HL-60/S4 (cell line): Measurements from ENCODE around the gene SIMC1.
"Not testable (repeated sequence)": the region's sequence is repeated elsewhere in the genome, so short reads cannot be mapped to it uniquely, and the experiment has no call there.

Experiments
- in situ Hi-C: fragments of 300-500 bp; cut with MboI; formaldehyde crosslinking; loops from 2 replicates; pipeline ENCODE4 v1.14.3; 2022; ENCODE audit warnings: low sequenced_read_pairs

Gene SIMC1

DNA sequence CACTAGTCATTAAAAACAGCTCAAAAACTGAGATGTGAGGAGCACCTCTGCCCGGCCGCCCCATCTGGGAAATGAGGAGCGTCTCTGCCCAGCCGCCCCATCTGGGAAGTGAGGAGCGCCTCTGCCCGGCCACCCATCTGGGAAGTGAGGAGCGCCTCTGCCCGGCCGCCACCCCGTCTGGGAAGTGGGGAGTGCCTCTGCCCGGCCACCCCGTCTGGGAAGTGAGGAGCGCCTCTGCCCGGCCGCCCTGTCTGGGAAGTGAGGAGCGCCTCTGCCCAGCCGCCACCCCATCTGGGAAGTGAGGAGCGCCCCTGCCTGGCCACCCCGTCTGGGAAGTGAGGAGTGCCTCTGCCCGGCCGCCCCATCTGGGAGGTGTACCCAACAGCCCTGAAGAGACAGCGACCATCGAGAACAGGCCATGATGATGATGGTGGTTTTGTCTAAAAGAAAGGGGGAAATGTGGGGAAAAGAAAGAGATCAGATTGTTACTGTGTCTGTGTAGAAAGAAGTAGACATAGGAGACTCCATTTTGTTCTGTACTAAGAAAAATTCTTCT lies 23.7 kb upstream of the SIMC1 start:
- in situ Hi-C loops: not testable (repeated sequence)

DNA sequence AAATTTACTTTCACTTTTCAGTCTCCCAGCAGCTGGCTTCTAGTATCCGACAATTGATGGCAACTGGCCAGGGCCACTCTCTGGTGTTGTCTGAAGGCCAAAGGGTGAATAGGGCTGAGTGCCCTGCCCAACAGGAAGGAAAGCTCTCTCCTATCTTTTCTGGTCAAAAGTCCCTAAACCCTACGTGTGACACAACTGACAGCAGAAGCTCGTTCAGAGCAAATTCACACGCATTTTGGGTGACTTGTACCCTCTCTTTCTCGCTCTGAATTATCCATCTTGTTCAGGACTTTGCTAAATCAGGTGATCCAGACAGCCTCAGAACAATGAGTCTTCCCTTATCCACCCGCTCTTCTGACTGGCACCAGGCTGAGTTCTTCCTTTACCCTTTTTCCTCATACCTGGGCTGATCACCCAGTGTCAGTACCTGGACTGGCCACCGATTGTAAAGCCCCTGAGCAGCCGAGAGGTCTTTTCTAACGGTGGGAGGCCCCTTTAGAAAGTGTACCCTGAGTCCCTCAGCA lies 21.8 kb upstream of the SIMC1 start:
- in situ Hi-C loops: not testable (repeated sequence)

DNA sequence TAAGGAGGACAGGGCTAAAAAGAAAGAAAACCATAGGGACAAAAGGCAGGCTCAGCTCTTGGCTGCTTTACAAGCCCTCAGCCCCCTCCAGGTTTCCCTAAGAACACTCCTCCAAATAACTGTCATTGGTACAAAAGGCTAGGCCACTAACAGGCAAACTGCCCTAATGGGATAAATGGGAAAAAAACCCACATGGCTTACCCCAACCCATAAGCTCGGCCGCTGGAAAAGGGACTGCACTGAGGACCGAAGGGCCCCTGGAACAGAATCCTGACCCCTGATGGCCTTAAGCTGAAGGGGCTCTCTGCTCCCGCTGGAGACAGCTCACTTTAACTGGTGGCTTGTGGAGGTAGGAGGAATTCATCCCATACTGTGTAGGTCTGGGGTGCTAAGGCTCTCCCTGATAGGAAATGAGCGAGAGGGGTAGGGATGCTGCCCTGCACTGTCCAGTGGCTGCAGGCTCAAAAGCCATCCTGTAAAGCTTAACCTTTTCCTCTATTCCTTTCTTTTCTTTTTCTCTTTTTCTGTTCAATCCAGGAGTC lies 21.0 kb upstream of the SIMC1 start:
- in situ Hi-C loops: not testable (repeated sequence)

DNA sequence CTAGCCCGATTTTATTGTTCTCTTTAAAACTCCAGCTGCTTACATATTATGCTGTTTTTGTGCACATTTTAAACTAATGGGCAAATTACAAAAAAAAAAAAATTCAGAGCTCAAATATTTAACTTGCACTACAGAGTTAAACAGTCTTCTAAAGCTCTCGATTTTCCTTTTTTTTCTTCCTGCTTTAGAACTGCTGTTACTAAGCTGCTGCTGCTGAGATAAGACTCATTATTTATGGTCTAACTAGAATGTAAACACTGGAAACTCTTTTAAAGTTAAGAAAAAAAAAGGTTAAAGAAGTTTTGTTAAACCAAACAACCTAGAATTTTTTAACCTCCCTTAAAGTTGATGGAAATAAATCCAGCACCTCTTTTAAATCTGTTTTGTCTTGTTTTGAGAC lies 20.5 kb upstream of the SIMC1 start:
- in situ Hi-C loops: not testable (repeated sequence)

DNA sequence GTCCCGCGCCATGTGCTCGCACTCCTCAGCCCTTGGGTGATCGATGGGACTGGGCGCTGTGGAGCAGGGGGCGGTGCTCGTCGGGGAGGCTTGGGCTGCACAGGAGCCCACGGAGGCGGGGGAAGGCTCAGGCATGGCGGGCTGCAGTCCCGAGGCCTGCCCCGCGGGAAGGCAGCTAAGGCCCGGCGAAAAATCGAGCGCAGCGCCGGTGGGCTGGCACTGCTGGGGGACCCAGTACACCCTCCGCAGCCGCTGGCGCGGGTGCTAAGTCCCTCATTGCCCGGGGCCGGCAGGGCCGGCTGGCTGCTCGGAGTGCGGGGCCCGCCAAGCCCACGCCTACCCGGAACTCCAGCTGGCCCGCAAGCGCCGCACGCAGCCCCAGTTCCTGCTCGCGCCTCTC lies 16.2 kb upstream of the SIMC1 start:
- in situ Hi-C loops: not testable (repeated sequence)

DNA sequence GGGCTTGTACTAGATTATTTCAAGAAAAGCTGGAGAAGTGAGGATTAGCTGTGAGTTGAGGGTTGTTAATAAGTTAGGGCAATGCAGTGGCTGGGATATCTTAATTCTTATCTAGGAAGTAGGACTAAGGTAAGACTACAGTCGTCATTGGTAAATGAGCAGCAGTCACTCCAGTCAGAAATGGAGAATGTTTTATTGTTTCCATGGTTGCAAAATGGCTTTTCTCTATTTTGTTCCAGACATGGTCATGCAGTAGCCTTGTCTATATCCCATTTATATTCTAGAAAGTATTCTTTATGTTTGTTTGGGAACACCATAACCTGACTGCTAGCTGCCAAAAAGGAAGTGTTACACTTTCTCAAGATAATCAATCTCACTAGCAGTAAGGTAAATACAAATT lies 9.9 kb upstream of the SIMC1 start:
- in situ Hi-C loops: not testable (repeated sequence)

DNA sequence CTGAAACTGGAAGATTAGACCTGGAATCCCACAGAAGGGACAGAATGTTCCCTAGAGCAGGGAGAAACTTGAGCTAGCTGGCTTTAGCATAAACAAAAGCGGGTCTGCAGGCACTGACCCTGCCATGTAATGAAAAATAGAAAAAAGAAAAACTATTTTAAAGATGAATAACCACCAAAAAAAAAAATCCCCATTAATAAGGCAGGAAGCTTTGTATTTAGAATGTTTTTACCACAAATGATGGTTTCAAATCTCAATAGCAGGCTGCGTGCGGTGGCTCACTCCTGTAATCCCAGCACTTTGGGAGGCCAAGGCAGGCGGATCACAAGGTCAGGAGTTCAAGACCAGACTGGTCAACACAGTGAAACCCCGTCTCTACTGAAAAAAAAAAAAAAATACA lies 5.0 kb upstream of the SIMC1 start:
- in situ Hi-C loops: not testable (repeated sequence)

DNA sequence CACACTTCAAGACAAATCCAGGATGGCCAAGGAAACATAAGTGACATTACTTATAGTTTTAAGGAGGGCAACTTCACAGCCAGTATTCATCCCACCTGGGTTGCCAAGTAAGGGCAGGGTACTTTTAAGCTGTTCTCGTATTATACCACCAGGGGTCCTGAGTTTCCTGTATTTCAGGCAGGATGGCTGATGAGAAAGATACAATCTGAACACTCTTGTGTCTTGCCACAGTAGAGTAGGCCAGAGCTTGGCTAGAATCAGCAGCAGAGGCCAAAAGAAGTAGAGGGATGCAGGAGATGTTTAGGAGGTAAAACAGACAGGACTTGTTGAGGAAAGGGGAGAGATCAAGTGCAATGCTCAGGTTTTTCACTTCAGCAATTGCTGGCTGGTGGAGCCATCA lies 3.1 kb upstream of the SIMC1 start:
- in situ Hi-C loops: not testable (repeated sequence)

DNA sequence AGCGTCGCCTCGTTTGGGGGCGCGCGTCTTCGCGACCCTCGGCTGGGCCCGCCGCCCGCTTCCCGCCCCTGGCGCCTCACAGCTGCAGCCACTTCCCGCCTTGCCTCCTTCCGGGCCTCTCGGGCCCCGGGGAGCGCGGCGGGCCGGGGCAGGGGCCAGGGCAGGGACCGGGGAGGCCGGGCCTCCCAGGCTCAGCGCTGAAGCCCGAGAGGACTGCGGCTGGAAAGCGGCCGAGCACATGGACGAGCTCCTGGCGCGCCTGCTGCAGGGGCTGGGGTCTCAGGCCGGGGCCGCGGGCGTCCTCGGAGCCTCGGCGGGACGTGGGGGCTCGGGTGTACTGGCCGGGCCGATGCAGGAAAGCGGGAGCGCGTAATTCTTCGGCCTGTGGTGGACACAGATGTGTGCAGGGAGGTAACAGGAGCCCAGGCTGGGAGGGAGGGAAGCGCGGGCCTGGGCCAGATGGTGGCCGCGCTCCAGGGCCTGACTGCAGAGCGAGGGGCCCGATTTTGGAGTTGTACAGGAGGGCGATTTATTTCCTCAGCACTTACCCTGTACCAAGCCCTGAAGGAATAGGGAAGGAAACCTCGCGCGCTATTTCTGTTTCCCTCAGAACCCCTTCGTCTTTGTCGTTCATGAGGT lies 540 bp downstream of the SIMC1 start:
- in situ Hi-C loops: not testable (repeated sequence)

DNA sequence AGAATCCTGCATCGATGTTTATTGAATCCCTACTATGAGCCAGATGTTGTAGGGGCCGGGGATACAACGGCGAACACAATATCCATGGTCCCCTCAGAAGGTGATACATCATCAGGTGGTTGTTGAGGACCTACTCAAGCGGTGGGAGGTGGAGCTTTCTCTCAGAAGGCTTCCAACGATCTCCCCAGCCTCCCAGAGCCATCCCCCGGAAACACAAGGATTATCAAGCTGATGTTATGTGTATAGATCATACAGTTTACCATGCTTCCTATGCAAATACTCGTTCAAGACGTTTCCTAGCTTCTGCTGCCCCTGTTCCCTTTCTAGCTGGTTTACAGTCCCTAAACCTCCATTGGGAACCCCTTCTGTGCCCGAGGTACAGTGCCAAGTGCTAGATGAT lies 1.1 kb downstream of the SIMC1 start:
- in situ Hi-C loops: not testable (repeated sequence)

DNA sequence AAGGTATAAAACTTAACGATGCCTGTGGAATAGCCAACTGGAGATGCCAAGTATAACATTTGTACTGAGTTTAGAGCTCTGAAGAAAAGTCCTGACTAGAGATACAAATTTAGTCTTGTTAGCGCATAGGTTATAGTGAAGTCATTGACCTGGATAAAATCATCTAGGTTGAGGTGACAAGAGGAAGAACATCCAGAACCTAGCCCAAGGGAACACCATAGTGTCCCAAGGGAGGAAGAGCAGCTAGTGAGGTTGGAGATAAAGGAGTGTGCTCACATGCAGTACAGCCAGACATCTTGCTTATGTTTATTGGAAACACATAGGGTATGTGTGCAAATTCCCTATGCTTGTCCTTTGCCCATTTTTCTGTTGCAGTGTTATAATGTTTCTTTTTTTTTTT lies 6.1 kb downstream of the SIMC1 start:
- in situ Hi-C loops: not testable (repeated sequence)

DNA sequence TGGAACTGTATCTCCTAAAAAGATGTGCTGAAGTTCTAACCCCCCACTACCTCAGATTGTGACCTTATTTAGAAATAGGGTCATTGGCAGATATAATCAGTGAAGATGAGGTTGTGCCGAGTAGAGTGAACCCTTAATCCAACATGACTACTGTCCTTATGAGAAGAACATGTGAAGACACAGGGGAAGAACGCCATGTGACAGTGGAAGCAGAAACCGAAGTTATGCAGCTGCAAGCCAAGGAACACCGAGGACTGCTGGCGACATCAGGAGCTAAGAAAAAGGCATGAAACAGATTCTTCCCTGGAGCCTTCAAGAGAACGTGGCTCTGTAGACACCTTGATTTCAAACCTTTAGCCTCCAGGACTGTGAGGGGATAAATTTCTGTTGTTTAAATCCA lies 6.8 kb downstream of the SIMC1 start:
- in situ Hi-C loops: not testable (repeated sequence)

DNA sequence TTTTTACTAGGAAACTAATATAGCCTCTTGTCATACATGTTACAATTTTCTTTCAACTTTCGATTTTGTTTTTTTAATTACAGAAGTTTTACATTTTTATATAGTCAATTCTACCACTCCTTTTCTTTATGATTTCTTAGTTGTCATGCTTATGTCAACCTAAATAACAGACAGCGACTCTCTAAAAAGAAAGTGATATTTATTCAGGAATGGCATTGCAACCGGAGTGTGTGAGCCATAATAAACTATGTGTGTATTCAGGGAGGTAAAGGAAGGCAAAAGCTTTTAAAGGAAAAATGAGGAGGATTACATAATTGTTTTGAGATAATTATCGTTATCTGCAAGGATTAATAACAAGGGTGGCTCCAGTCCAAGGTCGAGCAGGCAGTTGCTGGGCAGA lies 7.3 kb downstream of the SIMC1 start:
- in situ Hi-C loops: not testable (repeated sequence)

DNA sequence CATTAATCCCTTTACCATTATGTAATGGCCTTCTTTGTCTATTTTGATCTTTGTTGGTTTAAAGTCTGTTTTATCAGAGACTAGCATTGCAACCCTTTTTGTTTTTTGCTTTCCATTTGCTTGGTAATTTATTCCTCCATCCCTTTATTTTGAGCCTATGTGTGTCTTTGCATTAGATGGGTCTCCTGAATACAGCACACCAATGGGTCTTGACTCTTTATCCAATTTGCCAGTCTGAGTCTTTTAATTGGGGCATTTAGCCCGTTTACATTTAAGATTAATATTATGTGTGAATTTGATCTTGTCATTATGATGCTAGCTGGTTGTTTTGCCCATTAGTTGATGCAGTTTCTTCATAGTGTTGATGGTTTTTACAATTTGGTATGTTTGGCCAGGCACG lies 12.5 kb downstream of the SIMC1 start:
- in situ Hi-C loops: not testable (repeated sequence)

DNA sequence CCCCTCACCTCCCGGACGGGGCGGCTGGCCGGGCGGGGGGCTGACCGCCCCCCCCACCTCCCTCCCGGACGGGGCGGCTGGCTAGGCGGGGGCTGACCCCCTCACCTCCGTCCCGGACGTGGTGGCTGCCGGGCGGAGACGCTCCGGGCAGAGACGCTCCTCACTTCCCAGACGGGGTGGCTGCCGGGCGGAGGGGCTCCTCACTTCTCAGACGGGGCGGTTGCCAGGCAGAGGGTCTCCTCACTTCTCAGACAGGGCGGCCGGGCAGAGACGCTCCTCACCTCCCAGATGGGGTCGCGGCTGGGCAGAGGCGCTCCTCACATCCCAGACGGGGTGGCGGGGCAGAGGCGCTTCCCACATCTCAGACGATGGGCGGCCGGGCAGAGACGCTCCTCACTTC lies 13.9 kb downstream of the SIMC1 start:
- in situ Hi-C loops: not testable (repeated sequence)

DNA sequence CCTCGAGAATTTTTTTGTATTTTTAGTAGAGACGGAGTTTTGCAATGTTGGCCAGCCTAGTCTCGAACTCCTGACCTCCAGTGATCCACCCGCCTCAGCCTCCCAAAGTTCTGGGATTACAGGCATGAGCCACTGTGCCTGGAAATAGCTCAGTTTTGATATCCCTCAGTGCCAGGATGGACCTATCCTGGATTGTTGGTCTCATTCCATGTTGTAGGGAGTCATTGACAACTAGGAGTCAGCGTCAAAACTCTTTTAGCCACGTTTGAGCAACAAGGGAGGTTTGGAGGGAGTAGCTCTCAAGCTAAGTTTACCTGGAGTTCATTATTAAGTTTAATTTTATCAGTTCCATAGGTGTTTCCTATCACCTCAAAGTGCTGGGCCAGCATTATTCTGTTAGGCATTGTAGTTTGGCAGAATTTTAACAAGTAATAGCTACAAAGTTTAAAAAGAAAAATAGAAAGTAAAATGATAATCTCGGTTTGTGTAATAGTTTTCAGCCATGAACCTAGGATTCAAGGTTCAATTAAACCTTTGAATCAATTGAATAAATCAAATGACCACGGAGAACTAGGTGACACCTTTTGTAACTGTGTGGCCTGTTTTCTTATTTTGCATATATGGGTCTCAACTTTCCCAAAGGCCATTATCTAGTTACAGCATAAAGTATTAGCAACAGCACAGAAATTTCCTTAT lies 15.3 kb downstream of the SIMC1 start:
- in situ Hi-C loops: not testable (repeated sequence)

DNA sequence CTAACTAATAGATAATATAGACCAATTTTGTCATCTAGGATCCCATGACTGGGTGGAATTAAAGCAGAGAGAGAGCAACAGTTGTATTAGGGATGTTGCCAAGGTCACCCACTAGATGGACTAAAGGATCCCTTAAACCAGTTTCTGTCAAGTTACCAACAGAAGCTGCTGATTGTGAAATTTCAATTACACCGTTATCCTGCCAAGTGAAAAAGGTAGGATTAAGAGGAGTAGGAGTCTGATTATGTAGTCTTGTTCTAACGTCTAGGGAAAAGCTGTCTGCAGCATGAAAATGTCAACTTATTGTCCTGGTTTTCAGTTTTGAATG lies 15.8 kb downstream of the SIMC1 start:
- in situ Hi-C loops: not testable (repeated sequence)

DNA sequence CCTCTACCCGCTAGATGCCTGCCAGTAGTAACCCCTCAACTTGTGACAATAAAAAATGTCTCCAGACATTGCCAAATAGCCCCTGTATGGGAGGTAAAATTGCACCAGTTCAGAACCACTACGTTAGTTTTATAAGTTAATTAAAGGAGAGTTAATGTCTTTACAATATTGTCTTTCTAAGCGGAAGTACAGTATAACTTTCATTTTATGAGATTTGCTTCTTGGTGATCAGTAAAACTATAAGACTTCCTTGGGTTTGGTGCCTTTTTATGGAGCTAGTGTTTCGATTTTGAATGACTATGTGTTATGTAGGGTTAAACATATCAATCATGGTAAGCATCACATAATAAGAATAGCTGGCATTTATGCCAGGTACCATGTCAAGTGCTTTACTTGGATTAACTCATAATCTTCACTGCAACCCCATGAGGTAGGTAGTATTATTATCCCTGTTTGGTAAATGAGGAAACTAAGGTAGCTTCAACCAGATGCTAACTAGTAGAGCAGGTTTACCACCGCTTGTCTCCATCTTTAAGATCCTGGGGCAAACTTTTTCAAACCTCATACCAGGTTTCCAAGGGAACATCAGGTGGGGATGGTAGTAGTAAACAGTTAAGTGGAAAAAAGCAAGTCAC lies 19.8 kb downstream of the SIMC1 start:
- in situ Hi-C loops: not testable (repeated sequence)

DNA sequence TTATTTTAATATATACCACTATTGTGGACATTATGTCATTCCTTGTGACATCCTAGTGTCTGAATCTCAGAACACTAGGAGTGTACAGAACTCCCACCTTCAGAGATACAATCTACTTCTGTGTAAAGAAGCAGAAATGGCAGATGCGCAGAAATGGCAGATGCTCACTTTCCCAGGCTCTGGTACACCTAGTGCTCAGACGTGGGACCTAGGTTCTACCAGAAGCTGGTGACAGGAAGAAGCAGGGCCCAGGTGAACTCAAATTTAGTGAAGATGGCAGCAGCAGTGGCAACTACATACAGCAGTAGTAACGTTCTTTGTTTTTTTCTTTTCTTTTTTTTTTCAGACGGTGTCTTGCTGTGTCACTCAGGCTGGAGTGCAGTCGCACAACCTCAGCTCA lies 22.5 kb downstream of the SIMC1 start:
- in situ Hi-C loops: not testable (repeated sequence)

DNA sequence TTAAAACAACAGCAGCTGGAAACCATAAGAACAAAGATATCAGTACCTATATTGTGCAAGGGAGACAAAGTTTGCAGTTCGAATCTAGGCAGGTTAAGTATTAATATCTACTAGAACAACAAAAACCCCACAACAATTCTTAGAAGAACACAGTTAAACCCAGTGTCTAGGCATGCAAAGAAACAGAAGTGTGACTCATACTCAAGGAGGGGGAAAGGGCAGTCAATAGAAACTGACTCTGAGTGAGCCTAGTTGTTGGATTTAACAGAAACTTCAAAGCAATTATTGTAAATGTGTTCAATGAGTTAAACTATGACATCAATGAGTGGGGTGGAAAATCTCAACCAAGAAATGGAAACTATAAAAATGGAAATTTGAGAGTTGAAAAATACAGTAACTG lies 28.2 kb downstream of the SIMC1 start:
- in situ Hi-C loops: not testable (repeated sequence)

DNA sequence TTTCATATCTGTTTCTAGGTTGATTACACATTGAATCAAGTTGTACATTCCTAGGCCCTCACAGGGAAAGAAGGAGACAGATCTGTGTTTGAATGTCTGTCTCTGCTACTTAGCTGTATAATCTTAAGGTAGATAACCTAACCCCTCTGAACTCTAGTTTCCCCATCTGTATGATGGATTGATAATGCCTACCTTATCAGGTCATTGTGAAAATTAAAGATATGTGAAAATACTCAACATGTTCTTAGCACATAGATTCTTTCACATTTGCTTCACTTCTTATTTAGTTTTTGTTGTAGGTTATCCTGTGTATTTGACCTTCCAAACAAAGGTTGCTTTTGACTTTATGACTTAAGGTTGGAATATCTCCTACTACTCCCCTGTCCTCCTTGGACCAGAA lies 50.8 kb downstream of the SIMC1 start:
- in situ Hi-C loops: not testable (repeated sequence)
